DOHH2 (cell line): Measurements from ENCODE around the gene TRIM24.

Source experiments
- EZH2phosphoT487 ChIP-seq: fragments of 200-600 bp; sonication (generic); IDR thresholded peaks from 2 replicates; pipeline ENCODE4 v1.6.1; 2017; ENCODE audit warnings: borderline replicate concordance, mild to moderate bottlenecking, antibody characterized with exemption, low read length, moderate library complexity, mixed read lengths
- TF ChIP-seq, protein P1 (sequence below): fragments of 200-600 bp; sonication (generic); IDR thresholded peaks from one replicate; pipeline ENCODE4 v1.5.1; 2014; ENCODE audit warnings: antibody characterized with exemption, mild to moderate bottlenecking, low read depth, low read length; ENCODE audit not compliant: poor library complexity, severe bottlenecking

- TF ChIP-seq, protein P1, sequence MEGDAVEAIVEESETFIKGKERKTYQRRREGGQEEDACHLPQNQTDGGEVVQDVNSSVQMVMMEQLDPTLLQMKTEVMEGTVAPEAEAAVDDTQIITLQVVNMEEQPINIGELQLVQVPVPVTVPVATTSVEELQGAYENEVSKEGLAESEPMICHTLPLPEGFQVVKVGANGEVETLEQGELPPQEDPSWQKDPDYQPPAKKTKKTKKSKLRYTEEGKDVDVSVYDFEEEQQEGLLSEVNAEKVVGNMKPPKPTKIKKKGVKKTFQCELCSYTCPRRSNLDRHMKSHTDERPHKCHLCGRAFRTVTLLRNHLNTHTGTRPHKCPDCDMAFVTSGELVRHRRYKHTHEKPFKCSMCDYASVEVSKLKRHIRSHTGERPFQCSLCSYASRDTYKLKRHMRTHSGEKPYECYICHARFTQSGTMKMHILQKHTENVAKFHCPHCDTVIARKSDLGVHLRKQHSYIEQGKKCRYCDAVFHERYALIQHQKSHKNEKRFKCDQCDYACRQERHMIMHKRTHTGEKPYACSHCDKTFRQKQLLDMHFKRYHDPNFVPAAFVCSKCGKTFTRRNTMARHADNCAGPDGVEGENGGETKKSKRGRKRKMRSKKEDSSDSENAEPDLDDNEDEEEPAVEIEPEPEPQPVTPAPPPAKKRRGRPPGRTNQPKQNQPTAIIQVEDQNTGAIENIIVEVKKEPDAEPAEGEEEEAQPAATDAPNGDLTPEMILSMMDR, result no peak
- no peak for TF ChIP-seq EZH2phosphoT487
Observed at GRCh38 chr7:138520742-138521141, 60.7 kb downstream of the TRIM24 start.
